MM.1S (cell line): ENCODE measurements around the gene ATP8B1.

Experiments used
- CTCF ChIP-seq: fragments of 300-600 bp; sonication (generic); IDR thresholded peaks from 2 replicates; pipeline ENCODE4 v1.5.1; 2016; ENCODE audit warnings: antibody characterized with exemption, low read length, mixed read lengths
- EZH2 ChIP-seq: fragments of 300-600 bp; sonication (generic); optimal IDR thresholded peaks from 2 replicates; pipeline ENCODE3; 2017; ENCODE audit warnings: low read depth, mild to moderate bottlenecking, antibody characterized with exemption, low read length, mixed read lengths
- EZH2phosphoT487 ChIP-seq: fragments of 300-600 bp; sonication (generic); IDR thresholded peaks from 2 replicates; pipeline ENCODE4 v1.6.1; 2018; ENCODE audit warnings: antibody characterized with exemption, low read length

DNA sequence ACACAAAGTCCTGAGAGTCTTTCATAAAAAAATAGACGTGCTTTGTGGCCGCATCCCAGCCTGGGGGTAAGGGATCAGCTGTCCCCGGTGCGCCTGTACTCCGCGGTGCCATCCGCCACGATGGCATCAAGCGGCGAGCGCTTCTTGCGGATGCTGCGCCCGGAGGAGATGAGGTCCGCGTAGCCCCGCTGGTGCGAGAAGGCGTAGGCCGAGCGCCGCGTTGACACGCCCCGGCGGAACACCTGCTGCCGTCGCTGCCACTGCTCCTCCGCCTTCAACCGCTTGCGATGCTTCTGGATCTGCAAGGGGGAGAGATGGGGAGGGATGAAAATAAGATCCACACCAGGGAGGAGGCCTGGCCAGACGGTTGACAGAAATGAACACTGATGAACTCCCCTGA, 154.7 kb downstream of the ATP8B1 start:
- TF ChIP-seq CTCF, result no peak
- TF ChIP-seq EZH2phosphoT487, result no peak
- no peak for TF ChIP-seq EZH2
